HCT116 (cell line): ENCODE data around the gene ZNRF2. TPM values are rescaled to one million over a fixed set of nuclear protein-coding genes. Genes with fewer than 3 reads are reported as not detected.

Source experiments
- ATAC-seq: fragments of 200-7000 bp; cut with Tn5 transposase; 2 replicates; pipeline ENCODE4 v1.9.1; 2020; ENCODE audit warnings: mild to moderate bottlenecking, moderate library complexity
- BruUV-seq: library from RNA; stranded (reverse); fragments of 400-500 nt; replicated peaks from 2 replicates; lab custom pipeline; 2021; lab: Mats Ljungman, UMichigan
- CTCF ChIA-PET: fragments of 300-600 bp; sonication (Branson Sonifier 250); formaldehyde crosslinking; loops from one replicate; lab custom pipeline; 2021; ENCODE audit warnings: antibody characterized with exemption; lab: Charles Lee
- POLR2A ChIA-PET: fragments of 300-600, 350-600 bp; sonication (Branson Sonifier 250); formaldehyde crosslinking; loops from one replicate; lab custom pipeline; 2021; ENCODE audit warnings: antibody characterized with exemption; lab: Charles Lee
- RAD21 ChIA-PET, 2 experiments: fragments of 300-600 bp; sonication (Branson Sonifier 250); formaldehyde crosslinking; loops; one replicate each; lab custom pipeline; 2023; ENCODE audit warnings: low total read pairs in 2 of 2; ENCODE audit not compliant: uncharacterized antibody in 2 of 2, unreplicated experiment in 2 of 2, low non-redundant PET in 1 of 2; lab: Charles Lee
- DNase-seq: peaks from one replicate; pipeline ENCODE4 v3.0.0-alpha.2; 2010; ENCODE audit warnings: low read depth, low spot score
- H2AFZ ChIP-seq: fragments of 200-600 bp; shearing (Covaris generic), sonication (generic); 2 replicates; pipeline ENCODE4 v1.6.1; 2017; ENCODE audit warnings: low read depth, mixed run types, mixed read lengths, antibody characterized with exemption, low read length; ENCODE audit not compliant: poor library complexity, severe bottlenecking
- H3K27ac ChIP-seq: 2 replicates; pipeline ENCODE4 v1.5.1; 2012; ENCODE audit warnings: low read depth, low read length
- H3K27me3 ChIP-seq: fragments of 200-600 bp; sonication (generic); 2 replicates; pipeline ENCODE4 v1.6.1; 2016; ENCODE audit warnings: mixed run types, low read length, mixed read lengths; ENCODE audit not compliant: insufficient read depth
- H3K36me3 ChIP-seq, 2 experiments: fragments of 200-500 bp in 1 of 2; fragments of 200-600 bp in 1 of 2; sonication (Bioruptor generic) in 1 of 2; sonication (generic) in 1 of 2; 2 replicates each; pipeline versions ENCODE4 v1.5.1 to v1.6.1; 2014 to 2016; ENCODE audit warnings: low read length in 2 of 2, inconsistent platforms in 1 of 2, mixed read lengths in 1 of 2, mixed run types in 1 of 2; ENCODE audit not compliant: insufficient read depth in 2 of 2, control insufficient read depth in 1 of 2
- H3K4me1 ChIP-seq, 2 experiments: fragments of 200-600 bp in 1 of 2; sonication (generic) in 1 of 2; 2 replicates each; pipeline versions ENCODE4 v1.5.1 to v1.6.1; 2012 to 2017; ENCODE audit warnings: low read length in 2 of 2, inconsistent platforms in 1 of 2, mild to moderate bottlenecking in 1 of 2, mixed read lengths in 1 of 2, mixed run types in 1 of 2, moderate library complexity in 1 of 2; ENCODE audit not compliant: insufficient read depth in 2 of 2, control insufficient read depth in 1 of 2
- H3K4me2 ChIP-seq: fragments of 200-600 bp; sonication (generic); 2 replicates; pipeline ENCODE4 v1.6.1; 2017; ENCODE audit warnings: mixed run types, low read length, mixed read lengths
- H3K4me3 ChIP-seq, 2 experiments: fragments of 200-600 bp in 1 of 2; sonication (generic) in 1 of 2; replicated peaks in 1 of 2; 2 replicates each; pipeline ENCODE4 v1.5.1; 2011 to 2016; ENCODE audit warnings: low read length in 2 of 2, control low read depth in 1 of 2, low read depth in 1 of 2, mild to moderate bottlenecking in 1 of 2, mixed read lengths in 1 of 2, mixed run types in 1 of 2
- H3K79me2 ChIP-seq: fragments of 200-600 bp; sonication (generic); 2 replicates; pipeline ENCODE4 v1.6.1; 2017; ENCODE audit warnings: mild to moderate bottlenecking, mixed run types, low read length, moderate library complexity, mixed read lengths; ENCODE audit not compliant: insufficient read depth
- H3K9ac ChIP-seq: fragments of 200-600 bp; sonication (generic); 2 replicates; pipeline ENCODE4 v1.6.1; 2016; ENCODE audit warnings: low read length, mixed read lengths
- H3K9me2 ChIP-seq: fragments of 200-600 bp; sonication (generic), shearing (Covaris generic); 2 replicates; pipeline ENCODE4 v1.6.1; 2017; ENCODE audit warnings: mixed run types, mild to moderate bottlenecking, moderate library complexity; ENCODE audit not compliant: insufficient read depth
- H3K9me3 ChIP-seq, 2 experiments: fragments of 200-500 bp in 1 of 2; fragments of 200-600 bp in 1 of 2; sonication (Bioruptor generic) in 1 of 2; sonication (generic) in 1 of 2; 2 replicates each; pipeline ENCODE4 v1.6.1; 2014 to 2017; ENCODE audit warnings: low read length in 2 of 2, mixed read lengths in 2 of 2, inconsistent platforms in 1 of 2, low read depth in 1 of 2, mild to moderate bottlenecking in 1 of 2, mixed run types in 1 of 2, moderate library complexity in 1 of 2; ENCODE audit not compliant: control insufficient read depth in 1 of 2, insufficient read depth in 1 of 2
- H4K20me1 ChIP-seq: fragments of 200-600 bp; sonication (generic), shearing (Covaris generic); 2 replicates; pipeline ENCODE4 v1.6.1; 2017; ENCODE audit warnings: mixed run types, mild to moderate bottlenecking, moderate library complexity; ENCODE audit not compliant: insufficient read depth
- CBX3 ChIP-seq: IDR thresholded peaks from 2 replicates; pipeline ENCODE4 v1.6.1; 2012; ENCODE audit warnings: low read depth
- EGR1 ChIP-seq: IDR thresholded peaks from 2 replicates; pipeline ENCODE4 v1.6.1; 2012; ENCODE audit warnings: low read depth
- EZH2 ChIP-seq: fragments of 200-600 bp; sonication (generic); IDR thresholded peaks from 2 replicates; pipeline ENCODE4 v1.6.1; 2017; ENCODE audit warnings: antibody characterized with exemption, mixed run types
- EZH2phosphoT487 ChIP-seq: fragments of 200-600 bp; IDR thresholded peaks from 2 replicates; pipeline ENCODE4 v1.6.1; 2018; ENCODE audit warnings: antibody characterized with exemption, borderline replicate concordance
- JUND ChIP-seq: IDR thresholded peaks from 2 replicates; pipeline ENCODE4 v1.6.1; 2012
- SIN3A ChIP-seq: IDR thresholded peaks from 2 replicates; pipeline ENCODE4 v1.6.1; 2012; ENCODE audit warnings: low read depth
- SP1 ChIP-seq: IDR thresholded peaks from 2 replicates; pipeline ENCODE4 v1.6.1; 2012; ENCODE audit warnings: low read depth
- TCF7L2 ChIP-seq: IDR thresholded peaks from 2 replicates; pipeline ENCODE4 v1.7.0; 2011; ENCODE audit warnings: borderline replicate concordance, inconsistent platforms; ENCODE audit not compliant: insufficient read depth, insufficient read length; ENCODE audit errors: extremely low read depth
- ZFX ChIP-seq: fragments of 450-650 bp; IDR thresholded peaks from 2 replicates; pipeline ENCODE4 v1.6.1; 2017
- ZNF274 ChIP-seq: fragments of 200-500 bp; sonication (Bioruptor generic); IDR thresholded peaks from 2 replicates; pipeline ENCODE4 v1.6.1; 2014; ENCODE audit warnings: mild to moderate bottlenecking, low read depth, low read length, inconsistent platforms
- intact Hi-C: fragments of 100-400 bp; cut with micrococcal nuclease; formaldehyde crosslinking; loops from 2 replicates; pipeline ENCODE4 v1.10.0; 2022
- total RNA-seq: library from RNA; stranded (reverse); gene quantifications from one replicate; pipeline ENCODE4 v1.2.1, GENCODE V29; 2021; ENCODE audit not compliant: unreplicated experiment
- TF ChIP-seq, protein P1 (sequence below): IDR thresholded peaks from 2 replicates; pipeline ENCODE4 v1.6.1; 2012
- TF ChIP-seq, protein P2 (sequence below): IDR thresholded peaks from 2 replicates; pipeline ENCODE4 v1.6.1; 2012

ZNRF2 gene
- total RNA-seq, 1 experiment from 2014 or later = 10.2 TPM

DNA sequence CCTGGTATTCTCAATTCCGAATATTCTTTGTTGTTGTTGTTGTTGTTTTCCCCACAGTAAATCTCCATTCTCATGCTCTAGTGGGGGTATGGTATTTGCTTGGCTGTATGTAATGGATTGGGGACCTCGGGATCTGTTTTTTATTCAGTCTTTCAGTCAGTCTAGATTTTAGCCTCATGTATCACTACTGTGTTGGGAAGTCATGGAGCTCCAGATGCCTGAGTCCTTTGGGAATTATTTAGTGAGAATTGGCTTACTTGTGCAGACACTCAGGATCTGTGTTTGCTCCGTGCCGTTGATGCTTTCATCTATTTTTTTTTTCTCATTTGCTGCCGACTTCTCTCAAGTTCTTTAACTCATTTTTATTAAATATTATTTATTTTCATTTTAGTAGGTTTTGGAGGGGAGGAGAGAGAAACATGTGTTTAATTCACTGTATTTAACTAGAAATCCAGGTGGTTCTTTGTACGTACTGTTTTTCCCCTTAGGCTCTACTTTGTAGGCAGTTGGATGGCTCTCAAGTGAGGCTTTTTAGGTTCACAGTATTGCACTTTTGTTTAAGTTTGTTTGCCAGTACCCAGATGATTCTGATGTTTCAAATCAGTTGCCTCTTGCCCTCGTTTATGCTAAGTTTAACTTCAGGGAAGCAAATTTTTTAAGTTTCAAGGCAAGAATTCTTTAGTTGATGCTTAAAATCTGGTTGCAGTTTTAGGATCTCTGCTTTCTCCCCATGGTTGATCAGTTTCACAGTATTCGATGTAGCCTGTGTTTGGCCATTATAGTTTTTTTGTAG, 36.9 kb downstream of the ZNRF2 start:
- H4K20me1 ChIP-seq = no peaks in the 10 kb centered on the region
- no peak overlapping the region for H3K27ac ChIP-seq
- H3K36me3 ChIP-seq = no peaks in the 10 kb centered on the region
- ChIA-PET POLR2A (no interaction called here), RAD21 (no interaction called here), CTCF (no interaction called here)
- no peaks in the 10 kb centered on the region for H3K9me2 ChIP-seq
- DNase-seq (no peak), ATAC-seq (no peak)
- TF ChIP-seq TCF7L2 = no peak
- TF ChIP-seq, protein P1, sequence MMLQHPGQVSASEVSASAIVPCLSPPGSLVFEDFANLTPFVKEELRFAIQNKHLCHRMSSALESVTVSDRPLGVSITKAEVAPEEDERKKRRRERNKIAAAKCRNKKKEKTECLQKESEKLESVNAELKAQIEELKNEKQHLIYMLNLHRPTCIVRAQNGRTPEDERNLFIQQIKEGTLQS = no peak
- no peak for TF ChIP-seq SP1
- TF ChIP-seq, protein P2, sequence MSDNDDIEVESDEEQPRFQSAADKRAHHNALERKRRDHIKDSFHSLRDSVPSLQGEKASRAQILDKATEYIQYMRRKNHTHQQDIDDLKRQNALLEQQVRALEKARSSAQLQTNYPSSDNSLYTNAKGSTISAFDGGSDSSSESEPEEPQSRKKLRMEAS = no peak
- no peak for TF ChIP-seq JUND
- TF ChIP-seq ZFX = no peak
- no peak for TF ChIP-seq EZH2phosphoT487
- no peak for TF ChIP-seq EZH2
- no peak for TF ChIP-seq ZNF274
- TF ChIP-seq SIN3A = no peak
- TF ChIP-seq CBX3 = no peak
- BruUV-seq = no TSS peak
- no peak overlapping the region for H3K4me3 ChIP-seq
- peaks cover 0 to 10% of the 10 kb centered on the region in 2 experiments; a peak in 2 of 4 replicates for H3K4me1 ChIP-seq
- H3K27me3 ChIP-seq = no peaks in the 10 kb centered on the region
- H3K9me3 ChIP-seq = no peaks in the 10 kb centered on the region
- no peak overlapping the region for H2AFZ ChIP-seq
- no peak overlapping the region for H3K9ac ChIP-seq
- peaks cover 7% of the 10 kb centered on the region; the same call in 1 of the 2 replicates for H3K79me2 ChIP-seq
- intact Hi-C loops = no loop called here
- no peak overlapping the region for H3K4me2 ChIP-seq

DNA sequence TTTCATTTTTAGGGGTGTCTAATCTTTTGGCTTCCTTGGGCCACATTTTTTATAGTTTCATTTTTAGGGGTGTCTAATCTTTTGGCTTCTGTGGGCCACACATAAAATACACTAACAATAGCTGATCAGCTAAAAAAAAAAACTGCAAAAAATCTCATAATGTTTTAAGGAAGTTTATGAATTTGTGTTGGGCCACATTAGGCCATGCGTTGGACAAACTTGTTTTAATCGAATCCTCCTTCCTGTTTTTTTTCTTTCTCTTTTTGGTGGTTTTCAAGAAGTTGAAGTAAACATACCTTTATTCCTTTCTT, 37.4 kb downstream of the ZNRF2 start:
- H3K4me2 ChIP-seq = no peak overlapping the region

More for the DNA sequence above, 37.4 kb downstream of the ZNRF2 start:
- CTCF ChIA-PET = no interaction called here
- no peaks in the 10 kb centered on the region for H3K9me3 ChIP-seq
- no peaks in the 10 kb centered on the region for H4K20me1 ChIP-seq
- no peak overlapping the region for H3K4me3 ChIP-seq
- 0 out of 2 replicates have a peak, but pooled peaks cover 4% of the 10 kb centered on the region for H3K79me2 ChIP-seq
- RAD21 ChIA-PET = no interaction called here
- H3K9me2 ChIP-seq = no peaks in the 10 kb centered on the region
- intact Hi-C loops = no loop called here
- H3K4me1 ChIP-seq = peaks cover 0 to 10% of the 10 kb centered on the region in 2 experiments; a peak in 2 of 4 replicates
- ATAC-seq = no peak
- no peak overlapping the region for H2AFZ ChIP-seq
- DNase-seq = no peak
- no peak overlapping the region for H3K9ac ChIP-seq
- POLR2A ChIA-PET = no interaction called here
- no peak overlapping the region for H3K27ac ChIP-seq
- no TSS peak for BruUV-seq
- H3K27me3 ChIP-seq = no peaks in the 10 kb centered on the region
- H3K36me3 ChIP-seq = no peaks in the 10 kb centered on the region
- TF ChIP-seq EGR1 (no peak), EZH2 (no peak)
